NB4 (cell line): ENCODE measurements around the gene VPS4A.
A peak's percentile ranks its signal among the peaks of the same experiment; 100 is the strongest.

ENCODE experiments used
- DNase-seq: peaks from one replicate; pipeline ENCODE4 v3.0.0; 2010; ENCODE audit warnings: low read depth
- H3K4me3 ChIP-seq: one replicate; pipeline ENCODE4 v1.5.1; 2011; ENCODE audit warnings: mild to moderate bottlenecking, low read depth, low read length, moderate library complexity
- MYC ChIP-seq: IDR thresholded peaks from 2 replicates; pipeline ENCODE4 v1.6.1; 2011; ENCODE audit warnings: low read depth, low read length
- POLR2A ChIP-seq: IDR thresholded peaks from 2 replicates; pipeline ENCODE4 v1.6.1; 2011; ENCODE audit warnings: mild to moderate bottlenecking; ENCODE audit not compliant: insufficient read length; ENCODE audit errors: extremely low read depth
- TF ChIP-seq, protein P1 (sequence below): IDR thresholded peaks from one replicate; pipeline ENCODE4 v1.5.1; 2012; ENCODE audit warnings: low read depth, low read length
- TF ChIP-seq, protein P2 (sequence below): IDR thresholded peaks from 2 replicates; pipeline ENCODE4 v1.6.1; 2011; ENCODE audit warnings: low read depth, low read length

VPS4A gene

DNA sequence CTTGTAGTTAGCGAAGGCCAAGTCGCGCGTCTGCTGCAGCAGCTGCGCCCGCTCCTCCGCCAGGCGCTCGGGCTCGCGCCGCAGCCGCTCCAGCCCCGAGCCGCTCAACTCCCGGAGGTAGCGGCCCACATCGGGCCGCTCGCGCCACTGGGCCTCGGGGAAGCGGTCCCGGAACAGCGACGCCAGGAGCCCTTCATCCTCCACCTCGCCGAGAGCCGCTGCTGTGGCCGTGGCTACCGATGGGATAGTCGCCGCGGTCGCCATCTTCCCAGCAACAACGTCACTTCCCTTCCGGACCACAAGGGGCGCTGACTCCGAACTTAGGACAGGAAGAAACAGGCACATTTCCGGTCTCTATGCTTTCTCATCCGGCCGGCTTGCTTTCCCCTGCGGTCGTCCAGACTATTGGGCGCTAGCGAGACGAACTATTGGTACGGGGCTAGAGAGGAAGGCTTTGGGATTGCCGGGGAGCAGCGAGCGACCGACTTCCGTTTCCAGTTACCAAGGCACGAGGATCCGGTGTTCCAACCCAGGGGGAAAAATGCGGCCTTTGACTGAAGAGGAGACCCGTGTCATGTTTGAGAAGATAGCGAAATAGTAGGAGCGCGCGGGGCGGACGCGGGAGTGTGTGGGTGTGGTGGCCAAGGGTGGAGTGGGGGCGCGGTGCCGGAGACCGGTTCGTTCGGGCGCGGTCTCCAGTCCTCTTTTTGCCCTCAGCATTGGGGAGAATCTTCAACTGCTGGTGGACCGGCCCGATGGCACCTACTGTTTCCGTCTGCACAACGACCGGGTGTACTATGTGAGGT lies 28.3 kb downstream of the VPS4A start, which contains the start of the genes COG8 and NIP7:
COG8 (minus strand) TSS at position 276 of the 806 bp plus-strand sequence; CDS start at position 264, 12 bp downstream.
NIP7 (plus strand) TSS at position 484 of the 806 bp plus-strand sequence; CDS start at position 542, 58 bp downstream.
- DNase-seq, result peak; percentile 100
- H3K4me3 ChIP-seq, result peak within 1 kb of the TSS; percentile 98
- TF ChIP-seq, protein P1, sequence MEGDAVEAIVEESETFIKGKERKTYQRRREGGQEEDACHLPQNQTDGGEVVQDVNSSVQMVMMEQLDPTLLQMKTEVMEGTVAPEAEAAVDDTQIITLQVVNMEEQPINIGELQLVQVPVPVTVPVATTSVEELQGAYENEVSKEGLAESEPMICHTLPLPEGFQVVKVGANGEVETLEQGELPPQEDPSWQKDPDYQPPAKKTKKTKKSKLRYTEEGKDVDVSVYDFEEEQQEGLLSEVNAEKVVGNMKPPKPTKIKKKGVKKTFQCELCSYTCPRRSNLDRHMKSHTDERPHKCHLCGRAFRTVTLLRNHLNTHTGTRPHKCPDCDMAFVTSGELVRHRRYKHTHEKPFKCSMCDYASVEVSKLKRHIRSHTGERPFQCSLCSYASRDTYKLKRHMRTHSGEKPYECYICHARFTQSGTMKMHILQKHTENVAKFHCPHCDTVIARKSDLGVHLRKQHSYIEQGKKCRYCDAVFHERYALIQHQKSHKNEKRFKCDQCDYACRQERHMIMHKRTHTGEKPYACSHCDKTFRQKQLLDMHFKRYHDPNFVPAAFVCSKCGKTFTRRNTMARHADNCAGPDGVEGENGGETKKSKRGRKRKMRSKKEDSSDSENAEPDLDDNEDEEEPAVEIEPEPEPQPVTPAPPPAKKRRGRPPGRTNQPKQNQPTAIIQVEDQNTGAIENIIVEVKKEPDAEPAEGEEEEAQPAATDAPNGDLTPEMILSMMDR, result peak; percentile 62
- TF ChIP-seq POLR2A (peak; percentile 73), MYC (peak; percentile 98)
- TF ChIP-seq, protein P2, sequence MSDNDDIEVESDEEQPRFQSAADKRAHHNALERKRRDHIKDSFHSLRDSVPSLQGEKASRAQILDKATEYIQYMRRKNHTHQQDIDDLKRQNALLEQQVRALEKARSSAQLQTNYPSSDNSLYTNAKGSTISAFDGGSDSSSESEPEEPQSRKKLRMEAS, result peak; percentile 94

DNA sequence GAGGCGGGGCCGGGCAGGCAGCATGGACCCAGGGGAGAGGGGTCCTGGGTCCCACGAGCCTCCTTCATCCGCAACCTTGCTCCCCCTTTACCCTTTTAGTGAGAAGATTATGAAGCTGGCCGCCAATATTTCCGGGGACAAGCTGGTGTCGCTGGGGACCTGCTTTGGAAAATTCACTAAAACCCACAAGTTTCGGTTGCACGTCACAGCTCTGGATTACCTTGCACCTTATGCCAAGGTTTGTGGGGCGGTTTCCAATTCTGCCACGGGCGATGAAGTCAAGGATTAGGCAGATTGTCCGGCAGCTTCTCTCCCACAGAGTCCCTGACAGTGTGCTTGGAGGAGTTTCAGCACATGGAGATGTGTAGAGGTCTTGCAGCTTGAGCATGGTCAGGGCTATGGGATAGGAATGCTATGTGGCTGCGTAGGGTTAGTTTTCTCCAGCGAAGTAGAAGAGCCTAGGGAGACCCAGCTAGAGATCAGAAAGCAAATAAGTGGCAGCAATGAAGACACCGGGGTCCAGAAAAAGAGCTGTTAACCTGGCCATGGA lies 29.0 kb downstream of the VPS4A start:
- H3K4me3 ChIP-seq, result peak overlapping the region; percentile 98
- no peak for DNase-seq
- TF ChIP-seq POLR2A (no peak), MYC (no peak)
- TF ChIP-seq, protein P2, result no peak
- TF ChIP-seq, protein P1, result no peak

DNA sequence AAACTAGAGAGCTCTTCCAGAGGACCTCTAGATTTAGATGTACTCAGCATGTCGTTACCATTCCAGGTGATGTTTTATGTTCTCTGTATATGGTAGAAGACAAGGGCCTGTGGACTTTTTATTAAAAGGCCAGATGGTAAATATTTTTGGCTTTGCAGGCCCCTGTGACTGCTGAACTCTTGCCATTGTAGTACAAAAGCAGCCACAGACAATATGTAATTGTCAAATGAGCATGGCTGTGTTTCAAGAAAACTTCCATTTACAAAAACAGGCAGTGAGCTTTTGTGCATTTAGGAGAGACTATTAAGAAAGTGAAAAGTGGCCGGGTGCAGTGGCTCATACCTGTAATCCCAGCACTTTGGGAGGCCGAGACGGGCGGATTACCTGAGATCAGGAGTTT lies 33.0 kb downstream of the VPS4A start:
- H3K4me3 ChIP-seq, result no peak overlapping the region
- TF ChIP-seq POLR2A (no peak), MYC (no peak)
- TF ChIP-seq, protein P1, result no peak
- TF ChIP-seq, protein P2, result no peak
- DNase-seq, result no peak

DNA sequence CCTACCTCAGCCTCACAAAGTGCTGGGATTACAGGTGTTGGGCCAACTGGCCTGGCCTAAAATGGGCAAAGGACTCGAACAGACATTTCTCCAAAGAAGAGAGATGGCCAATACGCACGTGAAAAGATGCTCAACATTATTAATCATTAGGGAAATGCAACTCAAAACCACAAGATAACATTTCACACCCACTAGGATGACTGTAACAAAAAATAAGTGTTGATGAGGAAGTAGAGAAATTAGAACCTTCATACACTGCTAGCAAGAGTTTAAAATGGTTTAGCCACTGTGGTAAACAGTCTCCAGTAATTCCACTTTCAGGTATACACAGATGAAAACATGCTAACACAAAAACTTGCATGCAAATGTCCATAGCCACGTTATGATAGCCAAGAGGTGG lies 34.8 kb downstream of the VPS4A start:
- no peak for DNase-seq
- no peak for TF ChIP-seq POLR2A
- TF ChIP-seq, protein P1, result no peak
- TF ChIP-seq, protein P2, result no peak
- no peak for TF ChIP-seq MYC
- no peak overlapping the region for H3K4me3 ChIP-seq

DNA sequence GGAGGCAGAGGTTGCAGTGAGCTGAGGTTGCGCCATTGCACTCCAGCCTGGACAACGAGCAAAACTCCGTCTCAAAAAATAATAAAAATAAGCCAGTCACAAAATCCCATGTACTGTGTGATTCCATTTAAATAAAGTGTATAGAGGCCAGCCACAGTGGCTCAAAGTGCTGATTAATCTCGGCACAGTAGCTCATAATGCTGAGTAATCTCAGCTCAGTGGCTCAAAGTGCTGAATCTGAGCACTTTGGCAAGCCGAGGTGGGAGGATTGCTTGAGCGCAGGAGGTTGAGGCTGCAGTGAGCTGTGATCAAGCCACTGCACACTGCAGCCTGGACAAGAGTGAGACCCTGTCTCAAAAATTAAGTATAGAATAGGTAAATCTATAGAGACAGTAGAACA lies 35.5 kb downstream of the VPS4A start:
- no peak overlapping the region for H3K4me3 ChIP-seq
- no peak for TF ChIP-seq MYC
- TF ChIP-seq, protein P2, result no peak
- TF ChIP-seq, protein P1, result no peak
- no peak for TF ChIP-seq POLR2A
- no peak for DNase-seq
